ENCODE measurements around the gene AGBL1.

The AGBL1 gene

GRCh38 chr15:86846036-86846435 is 766.4 kb downstream of the AGBL1 start:
- DNase-seq (ENCODE audit: low spot score): no peak
- no peak for TF ChIP-seq CTCF (IDR thresholded peaks at IDR 0.05; ENCODE audit: extremely low read depth, missing control alignments)

- no peak for TF ChIP-seq CTCF (IDR thresholded peaks at IDR 0.05; ENCODE audit: extremely low read depth, missing control alignments)
These were observed 769.5 kb downstream of the AGBL1 start for GRCh38 chr15:86849136-86849535.

GRCh38 chr15:86849558-86850285 is 770.1 kb downstream of the AGBL1 start:
- no peak for TF ChIP-seq CTCF (IDR thresholded peaks at IDR 0.05; ENCODE audit: extremely low read depth, missing control alignments)

More at GRCh38 chr15:86849136-86849535, 769.5 kb downstream of the AGBL1 start:
- DNase-seq (ENCODE audit: low spot score): no peak

GRCh38 chr15:86850939-86851338 is 771.3 kb downstream of the AGBL1 start:
- no peak for TF ChIP-seq CTCF (IDR thresholded peaks at IDR 0.05; ENCODE audit: extremely low read depth, missing control alignments)
- DNase-seq (ENCODE audit: low spot score): no peak

More at GRCh38 chr15:86849558-86850285, 770.1 kb downstream of the AGBL1 start:
- no peak for DNase-seq (ENCODE audit: low spot score)

GRCh38 chr15:86852741-86853140 is 773.1 kb downstream of the AGBL1 start:
- DNase-seq (ENCODE audit: low spot score): no peak
- TF ChIP-seq CTCF (IDR thresholded peaks at IDR 0.05; ENCODE audit: extremely low read depth, missing control alignments): no peak

GRCh38 chr15:86854176-86854575 is 774.5 kb downstream of the AGBL1 start:
- DNase-seq (ENCODE audit: low spot score): no peak
- no peak for TF ChIP-seq CTCF (IDR thresholded peaks at IDR 0.05; ENCODE audit: extremely low read depth, missing control alignments)

- DNase-seq (ENCODE audit: low spot score): no peak
- no peak for TF ChIP-seq CTCF (IDR thresholded peaks at IDR 0.05; ENCODE audit: extremely low read depth, missing control alignments)
These were observed 775.9 kb downstream of the AGBL1 start for GRCh38 chr15:86855307-86856291.

Measured in GM20000 (cell line).